ENCODE measurements around the gene IRF3.
A peak's percentile ranks its signal among the peaks of the same experiment; 100 is the strongest.

The IRF3 gene

DNA sequence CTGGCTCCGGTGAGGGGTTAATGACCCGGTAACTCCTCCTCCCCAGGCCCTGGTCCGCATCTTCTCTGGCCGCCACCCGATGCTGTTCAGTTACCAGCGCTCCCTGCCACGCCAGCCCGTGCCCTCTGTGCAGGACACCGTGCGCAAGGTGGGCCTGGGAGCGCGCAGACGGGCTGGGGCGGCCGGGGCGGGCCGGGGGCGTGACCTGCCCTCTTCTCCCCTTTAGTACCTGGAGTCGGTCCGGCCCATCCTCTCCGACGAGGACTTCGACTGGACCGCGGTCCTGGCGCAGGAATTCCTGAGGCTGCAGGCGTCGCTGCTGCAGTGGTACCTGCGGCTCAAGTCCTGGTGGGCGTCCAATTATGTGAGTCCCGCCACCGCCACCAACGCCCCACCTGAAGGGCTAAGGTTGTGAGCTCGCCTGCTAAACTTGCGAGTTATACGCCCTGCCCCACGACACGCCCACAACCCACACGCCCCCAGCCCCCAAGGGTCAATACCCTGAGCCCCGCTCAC lies 35.7 kb upstream of the IRF3 start:
- H3K27ac ChIP-seq, result no peak overlapping the region
- TF ChIP-seq CTCF (IDR thresholded peaks at IDR 0.05), result no peak

GRCh38 chr19:49700563-49700962 lies 34.9 kb upstream of the IRF3 start:
- TF ChIP-seq ZFX (IDR thresholded peaks at IDR 0.05; ENCODE audit: borderline replicate concordance), result no peak
- TF ChIP-seq CTCF (IDR thresholded peaks at IDR 0.05), result no peak

DNA sequence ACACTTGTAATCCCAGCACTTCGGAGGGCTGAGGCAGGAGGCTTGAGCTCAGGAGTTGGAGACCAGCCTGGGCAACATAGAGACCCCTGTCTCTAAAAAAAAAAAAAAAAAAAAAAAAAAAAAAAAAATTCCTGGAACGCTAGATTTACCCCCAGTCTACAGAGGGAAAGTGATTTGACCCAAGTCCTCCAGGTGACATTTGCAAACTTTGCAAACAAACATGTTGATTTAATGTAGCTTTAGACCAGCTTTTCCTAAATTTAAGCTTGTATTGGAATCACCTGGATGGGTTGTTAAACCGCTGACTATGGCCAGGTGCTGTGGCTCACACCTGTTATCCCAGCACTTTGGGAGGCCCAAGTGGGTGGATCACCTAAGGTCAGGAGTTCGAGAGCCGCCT lies 33.7 kb upstream of the IRF3 start:
- TF ChIP-seq ZFX (IDR thresholded peaks at IDR 0.05; ENCODE audit: borderline replicate concordance) (no peak), CTCF (IDR thresholded peaks at IDR 0.05) (no peak)
- no peak overlapping the region for H3K27ac ChIP-seq

More at GRCh38 chr19:49700563-49700962, 34.9 kb upstream of the IRF3 start:
- no peak overlapping the region for H3K27ac ChIP-seq

GRCh38 chr19:49696865-49697264 lies 31.2 kb upstream of the IRF3 start:
- no peak for TF ChIP-seq ZFX (IDR thresholded peaks at IDR 0.05; ENCODE audit: borderline replicate concordance)
- no peak for TF ChIP-seq CTCF (IDR thresholded peaks at IDR 0.05)
- no peak overlapping the region for H3K27ac ChIP-seq

GRCh38 chr19:49696115-49696514 lies 30.5 kb upstream of the IRF3 start:
- no peak overlapping the region for H3K27ac ChIP-seq
- no peak for TF ChIP-seq ZFX (IDR thresholded peaks at IDR 0.05; ENCODE audit: borderline replicate concordance)
- no peak for TF ChIP-seq CTCF (IDR thresholded peaks at IDR 0.05)

GRCh38 chr19:49692147-49692506 lies 26.5 kb upstream of the IRF3 start:
- no peak overlapping the region for H3K27ac ChIP-seq
- TF ChIP-seq CTCF (IDR thresholded peaks at IDR 0.05) (no peak), ZFX (IDR thresholded peaks at IDR 0.05; ENCODE audit: borderline replicate concordance) (no peak)

DNA sequence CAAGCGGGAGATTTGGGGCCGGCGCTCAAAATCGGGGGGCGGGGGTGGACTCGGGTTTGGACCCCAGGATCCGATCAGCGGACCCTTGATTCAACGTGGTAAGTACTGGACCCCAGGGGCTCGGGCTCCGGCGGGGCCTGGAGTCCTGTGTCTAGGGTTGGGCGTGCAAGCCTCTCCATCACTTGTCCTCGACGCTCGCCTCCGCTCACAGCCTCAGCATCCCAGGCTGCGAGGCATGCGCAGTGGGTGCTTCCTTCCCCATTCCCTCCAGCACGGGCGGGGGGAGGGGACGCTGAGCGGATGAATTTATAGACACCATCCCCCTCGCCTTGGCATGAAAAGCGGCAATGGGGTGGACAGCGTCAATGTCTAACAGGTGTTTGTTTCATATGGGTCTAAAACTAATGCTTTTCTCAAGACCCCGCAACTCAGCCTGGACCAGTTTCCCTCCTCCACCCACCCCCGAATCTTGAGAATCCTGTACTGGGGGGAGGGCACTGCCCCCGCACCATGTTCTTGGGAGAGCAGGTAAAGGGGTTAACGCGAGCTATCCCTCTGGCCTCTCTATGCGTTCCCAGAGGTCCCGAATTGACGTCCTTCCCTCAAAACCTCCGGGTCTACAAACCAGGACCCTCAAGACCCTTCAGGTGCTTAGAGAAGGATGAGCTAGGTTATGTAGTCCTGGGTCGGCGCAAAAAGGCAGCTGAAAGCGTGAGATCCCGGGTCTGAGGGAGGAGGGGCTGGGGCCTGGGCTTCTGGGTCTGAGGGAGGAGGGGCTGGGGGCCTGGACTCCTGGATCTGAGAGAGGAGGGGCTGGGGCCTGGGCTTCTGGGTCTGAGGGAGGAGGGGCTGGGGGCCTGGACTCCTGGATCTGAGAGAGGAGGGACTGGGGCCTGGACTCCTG lies 25.8 kb upstream of the IRF3 start:
- H3K27ac ChIP-seq, result peak overlapping the region; percentile 87

More for the DNA sequence above, 25.8 kb upstream of the IRF3 start:
- TF ChIP-seq ZFX (IDR thresholded peaks at IDR 0.05; ENCODE audit: borderline replicate concordance), result no peak
- no peak for TF ChIP-seq CTCF (IDR thresholded peaks at IDR 0.05)
